ENCODE measurements around the gene IMMP2L.
A peak's percentile ranks its signal among the peaks of the same experiment; 100 is the strongest.

Gene IMMP2L

DNA sequence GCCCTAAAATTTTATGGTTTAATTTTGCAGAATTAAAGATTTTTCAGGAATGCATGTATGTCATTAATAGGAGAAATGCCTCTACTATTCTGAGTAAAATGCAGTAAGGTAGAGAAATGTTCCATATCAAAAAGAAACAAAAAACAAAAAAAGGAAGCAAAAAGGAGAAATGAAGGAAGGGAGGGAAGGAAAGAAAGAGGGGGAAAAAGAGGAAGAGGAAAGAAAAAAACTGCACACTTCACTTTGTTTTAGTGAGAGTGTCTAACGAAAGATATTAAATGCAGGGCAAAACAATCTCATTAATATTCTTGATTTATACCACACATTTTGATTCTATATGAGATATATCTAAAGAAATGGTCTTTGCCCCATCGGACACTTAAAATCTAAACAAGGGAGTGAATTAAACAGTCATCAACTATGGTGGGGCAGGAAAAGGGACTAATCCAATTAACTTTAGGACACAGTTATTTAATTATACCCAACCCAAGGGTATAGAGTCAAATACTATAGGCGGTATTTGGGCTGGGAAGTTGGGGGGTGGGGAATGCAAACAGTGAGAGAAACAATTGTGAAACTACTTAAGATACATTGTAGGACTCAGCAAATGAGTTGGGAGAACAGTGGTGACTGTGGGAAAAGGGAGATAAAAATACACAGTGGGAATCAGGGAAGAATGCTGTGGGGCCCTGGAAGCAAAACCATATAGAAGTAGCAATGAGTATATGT lies 27.0 kb downstream of the IMMP2L start:
- no peak overlapping the region for H3K4me3 ChIP-seq (replicated peaks; ENCODE audit: low read depth, low read length)
- TF ChIP-seq, protein P1, sequence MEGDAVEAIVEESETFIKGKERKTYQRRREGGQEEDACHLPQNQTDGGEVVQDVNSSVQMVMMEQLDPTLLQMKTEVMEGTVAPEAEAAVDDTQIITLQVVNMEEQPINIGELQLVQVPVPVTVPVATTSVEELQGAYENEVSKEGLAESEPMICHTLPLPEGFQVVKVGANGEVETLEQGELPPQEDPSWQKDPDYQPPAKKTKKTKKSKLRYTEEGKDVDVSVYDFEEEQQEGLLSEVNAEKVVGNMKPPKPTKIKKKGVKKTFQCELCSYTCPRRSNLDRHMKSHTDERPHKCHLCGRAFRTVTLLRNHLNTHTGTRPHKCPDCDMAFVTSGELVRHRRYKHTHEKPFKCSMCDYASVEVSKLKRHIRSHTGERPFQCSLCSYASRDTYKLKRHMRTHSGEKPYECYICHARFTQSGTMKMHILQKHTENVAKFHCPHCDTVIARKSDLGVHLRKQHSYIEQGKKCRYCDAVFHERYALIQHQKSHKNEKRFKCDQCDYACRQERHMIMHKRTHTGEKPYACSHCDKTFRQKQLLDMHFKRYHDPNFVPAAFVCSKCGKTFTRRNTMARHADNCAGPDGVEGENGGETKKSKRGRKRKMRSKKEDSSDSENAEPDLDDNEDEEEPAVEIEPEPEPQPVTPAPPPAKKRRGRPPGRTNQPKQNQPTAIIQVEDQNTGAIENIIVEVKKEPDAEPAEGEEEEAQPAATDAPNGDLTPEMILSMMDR (IDR thresholded peaks at IDR 0.05; ENCODE audit: low read length, missing control alignments): no peak
- DNase-seq (ENCODE audit: low read depth): no peak

DNA sequence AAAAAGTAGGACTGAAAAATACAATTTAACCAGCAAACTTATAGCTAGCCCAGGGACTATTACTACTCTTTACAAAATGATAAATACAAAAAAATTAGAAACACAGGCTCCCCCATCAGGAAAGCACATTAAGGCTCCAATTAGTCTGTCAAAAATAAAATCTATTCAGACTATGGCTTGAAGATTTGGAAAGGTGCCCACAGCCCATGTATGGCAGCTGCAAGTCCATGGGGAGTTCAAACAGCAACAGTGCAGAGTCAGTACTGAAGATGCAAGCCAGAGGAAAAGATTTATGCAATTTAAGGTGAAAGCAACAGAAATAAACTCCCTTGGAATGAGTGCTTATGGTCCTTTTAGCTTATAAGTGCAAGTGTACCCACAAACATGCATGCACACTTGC lies 29.7 kb downstream of the IMMP2L start:
- TF ChIP-seq, protein P1 (IDR thresholded peaks at IDR 0.05; ENCODE audit: low read length, missing control alignments): no peak
- H3K4me3 ChIP-seq (replicated peaks; ENCODE audit: low read depth, low read length): no peak overlapping the region
- peak; percentile 56 for DNase-seq (ENCODE audit: low read depth)

DNA sequence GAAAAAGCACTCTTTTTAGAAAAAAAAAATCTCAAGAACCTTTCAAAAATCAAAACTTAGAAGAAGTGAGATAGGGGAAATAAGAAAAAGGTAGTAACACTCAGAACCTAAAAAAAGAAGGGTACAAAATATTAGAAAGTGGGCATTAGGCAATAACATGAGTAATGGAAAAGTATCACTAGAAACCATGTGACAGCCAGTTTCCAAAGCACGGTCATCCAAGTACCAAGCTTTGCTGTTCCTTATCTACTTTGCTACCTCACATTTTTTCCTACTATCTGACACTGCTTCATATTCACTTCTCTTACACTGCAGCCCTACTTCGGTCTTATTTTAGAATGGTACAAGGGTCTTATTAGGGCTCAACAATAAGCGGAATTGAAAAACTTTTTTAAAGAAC lies 30.3 kb downstream of the IMMP2L start:
- peak; percentile 47 for DNase-seq (ENCODE audit: low read depth)
- H3K4me3 ChIP-seq (replicated peaks; ENCODE audit: low read depth, low read length): no peak overlapping the region

DNA sequence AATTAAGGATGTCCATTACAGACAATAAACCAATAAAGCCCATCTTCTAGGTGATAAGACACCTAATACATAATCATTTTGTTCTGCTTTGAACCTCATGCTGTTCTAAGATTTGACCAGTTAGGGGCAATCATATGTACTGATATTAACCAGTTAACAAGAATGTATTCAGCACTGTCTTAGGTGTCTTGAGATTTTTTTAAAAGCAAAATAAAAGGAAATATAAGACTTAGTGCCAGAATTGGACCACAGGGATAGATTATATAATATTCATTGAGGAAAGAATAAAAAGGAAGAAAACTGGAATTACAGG lies 32.0 kb downstream of the IMMP2L start:
- no peak for DNase-seq (ENCODE audit: low read depth)
- TF ChIP-seq, protein P1 (IDR thresholded peaks at IDR 0.05; ENCODE audit: low read length, missing control alignments): no peak
- H3K4me3 ChIP-seq (replicated peaks; ENCODE audit: low read depth, low read length): no peak overlapping the region

More for the DNA sequence above, 30.3 kb downstream of the IMMP2L start:
- TF ChIP-seq, protein P1 (IDR thresholded peaks at IDR 0.05; ENCODE audit: low read length, missing control alignments): no peak

DNA sequence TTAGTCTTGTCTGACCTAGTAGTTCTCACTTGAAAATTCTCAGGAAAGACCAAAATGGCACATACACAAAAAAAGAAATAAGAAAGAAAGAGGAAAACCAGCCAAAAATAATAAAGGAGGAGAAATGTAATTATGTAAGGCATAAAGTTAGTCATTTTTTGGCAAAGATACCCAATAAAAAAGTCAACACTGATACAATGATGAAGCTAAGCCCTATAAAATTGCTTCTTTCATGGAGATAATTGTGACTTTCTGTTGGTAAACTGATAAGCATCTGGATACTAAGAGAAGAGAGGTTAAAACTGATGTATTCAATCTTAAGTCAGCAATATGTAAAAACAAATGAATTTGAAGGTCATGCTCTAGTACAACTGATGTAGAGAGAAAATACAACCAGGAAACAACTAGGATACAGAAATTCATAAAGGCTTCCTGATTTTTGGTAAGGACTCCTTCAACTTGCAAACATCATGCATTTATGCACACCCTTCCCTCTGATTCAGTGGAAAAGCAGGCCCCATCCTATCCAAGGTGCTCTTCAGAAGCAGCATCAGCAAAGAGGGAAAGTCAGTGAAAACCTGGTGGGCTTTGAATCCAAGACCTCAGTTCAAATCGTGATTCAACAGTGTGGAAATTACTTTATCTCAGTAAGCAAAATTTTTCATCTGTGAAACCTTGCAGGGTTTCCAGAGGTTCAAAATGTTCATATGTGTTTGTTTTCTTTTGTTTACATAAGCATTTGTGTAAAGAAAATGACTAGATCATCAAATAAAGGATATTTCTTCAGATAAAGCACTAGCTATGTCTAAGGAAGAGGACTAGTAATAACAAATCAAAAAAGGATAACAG lies 32.6 kb downstream of the IMMP2L start:
- DNase-seq (ENCODE audit: low read depth): peak; percentile 29
- TF ChIP-seq, protein P1 (IDR thresholded peaks at IDR 0.05; ENCODE audit: low read length, missing control alignments): no peak
- no peak overlapping the region for H3K4me3 ChIP-seq (replicated peaks; ENCODE audit: low read depth, low read length)

DNA sequence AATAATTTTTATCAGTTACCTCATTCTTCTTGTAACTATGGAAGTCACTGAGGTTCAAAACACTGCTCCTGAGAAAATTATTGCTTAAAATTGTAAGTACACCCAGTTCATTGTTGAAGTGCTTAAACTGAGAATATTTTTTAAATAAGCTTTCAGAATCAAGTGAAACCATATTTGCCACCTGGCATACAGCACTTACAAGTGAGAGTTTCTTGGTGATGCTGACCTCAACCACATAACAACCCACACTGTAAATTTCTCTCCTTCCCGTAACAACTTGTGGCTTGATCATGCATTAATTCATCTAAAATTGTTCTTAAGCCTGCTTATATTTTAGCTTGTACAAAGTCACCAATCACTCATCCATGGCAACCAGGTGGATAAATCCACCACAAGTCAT lies 34.0 kb downstream of the IMMP2L start:
- no peak for DNase-seq (ENCODE audit: low read depth)
- TF ChIP-seq, protein P1 (IDR thresholded peaks at IDR 0.05; ENCODE audit: low read length, missing control alignments): no peak
- H3K4me3 ChIP-seq (replicated peaks; ENCODE audit: low read depth, low read length): no peak overlapping the region

Data from fibroblast of pulmonary artery (primary cell).